Fibroblast of villous mesenchyme (primary cell): ENCODE results near the gene ZNRF3. TPM values are rescaled to one million over a fixed set of nuclear protein-coding genes. Genes with fewer than 3 reads are reported as not detected.

Experiments used
- DNase-seq: peaks from one replicate; pipeline ENCODE4 v3.0.0-alpha.2; 2010; ENCODE audit warnings: low read depth
- H3K4me3 ChIP-seq: 2 replicates; pipeline ENCODE4 v1.5.1; 2011; ENCODE audit warnings: low read depth, mild to moderate bottlenecking, low read length
- CTCF ChIP-seq: IDR thresholded peaks from 2 replicates; pipeline ENCODE4 v1.5.1; 2012; ENCODE audit warnings: low read depth, mild to moderate bottlenecking, low read length; ENCODE audit not compliant: insufficient read depth
- total RNA-seq: library from RNA; depleted of rRNA; stranded (reverse); fragments of >200 nt; gene quantifications from 2 replicates; pipeline ENCODE4 v1.2.3, GENCODE V29; 2012

Gene ZNRF3
- total RNA-seq, 1 donor: 1.7 TPM

GRCh38 chr22:28893810-28894209, 10.4 kb downstream of the ZNRF3 start:
- H3K4me3 ChIP-seq: no peak overlapping the region
- no peak for DNase-seq
- TF ChIP-seq CTCF: no peak

GRCh38 chr22:28894334-28894733, 11.0 kb downstream of the ZNRF3 start:
- no peak for TF ChIP-seq CTCF
- no peak for DNase-seq
- H3K4me3 ChIP-seq: no peak overlapping the region

GRCh38 chr22:28894807-28895206, 11.4 kb downstream of the ZNRF3 start:
- H3K4me3 ChIP-seq: no peak overlapping the region
- no peak for TF ChIP-seq CTCF
- no peak for DNase-seq

GRCh38 chr22:28896611-28897010, 13.2 kb downstream of the ZNRF3 start:
- TF ChIP-seq CTCF: no peak
- no peak overlapping the region for H3K4me3 ChIP-seq

GRCh38 chr22:28898233-28898629, 14.9 kb downstream of the ZNRF3 start:
- no peak for TF ChIP-seq CTCF
- no peak overlapping the region for H3K4me3 ChIP-seq
- DNase-seq: no peak

More at GRCh38 chr22:28896611-28897010, 13.2 kb downstream of the ZNRF3 start:
- no peak for DNase-seq

GRCh38 chr22:28899199-28899853, 16.0 kb downstream of the ZNRF3 start:
- TF ChIP-seq CTCF: no peak
- no peak overlapping the region for H3K4me3 ChIP-seq
- no peak for DNase-seq

- no peak for TF ChIP-seq CTCF
- no peak overlapping the region for H3K4me3 ChIP-seq
- no peak for DNase-seq
Observed at GRCh38 chr22:28900379-28900925, 17.1 kb downstream of the ZNRF3 start.
